CD4-positive, alpha-beta T cell treated with Interleukin-6 at 100 ng/mL for 8 hours (primary cell): Measurements from ENCODE around the gene SLC8B1.

Experiments
- DNase-seq: peaks from one replicate; pipeline ENCODE4 v3.0.0-alpha.2; 2020; ENCODE audit warnings: mixed read lengths, low spot score

Gene SLC8B1

GRCh38 chr12:113318900-113319628 lies 15.8 kb downstream of the SLC8B1 start:
- no peak for DNase-seq

GRCh38 chr12:113318046-113318656 lies 16.8 kb downstream of the SLC8B1 start:
- no peak for DNase-seq

GRCh38 chr12:113317122-113317521 lies 17.8 kb downstream of the SLC8B1 start:
- DNase-seq = no peak

- no peak for DNase-seq
Observed at GRCh38 chr12:113316155-113316554, 18.8 kb downstream of the SLC8B1 start.

GRCh38 chr12:113315358-113315757 lies 19.6 kb downstream of the SLC8B1 start:
- DNase-seq = no peak

- no peak for DNase-seq
Observed at GRCh38 chr12:113314121-113314529, 20.8 kb downstream of the SLC8B1 start.

- no peak for DNase-seq
Observed at GRCh38 chr12:113310489-113310888, 24.4 kb downstream of the SLC8B1 start.

GRCh38 chr12:113306382-113306781 lies 28.5 kb downstream of the SLC8B1 start:
- DNase-seq = no peak

GRCh38 chr12:113305281-113305856 lies 29.5 kb downstream of the SLC8B1 start:
- DNase-seq = no peak

GRCh38 chr12:113302886-113303640 lies 31.8 kb downstream of the SLC8B1 start:
- no peak for DNase-seq

- DNase-seq = no peak
Observed at GRCh38 chr12:113302466-113302865, 32.4 kb downstream of the SLC8B1 start.

- no peak for DNase-seq
Observed at GRCh38 chr12:113301811-113302210, 33.1 kb downstream of the SLC8B1 start.

GRCh38 chr12:113299619-113300237 lies 35.2 kb downstream of the SLC8B1 start:
- DNase-seq = no peak

- DNase-seq = no peak
Observed at GRCh38 chr12:113298861-113299545, 35.9 kb downstream of the SLC8B1 start.

GRCh38 chr12:113298472-113298817 lies 36.5 kb downstream of the SLC8B1 start:
- no peak for DNase-seq

- no peak for DNase-seq
Observed at GRCh38 chr12:113297621-113298471, 37.1 kb downstream of the SLC8B1 start.

- DNase-seq = no peak
Observed at GRCh38 chr12:113297214-113297587, 37.7 kb downstream of the SLC8B1 start.

GRCh38 chr12:113296557-113297213 lies 38.2 kb downstream of the SLC8B1 start:
- no peak for DNase-seq

- DNase-seq = no peak
Observed at GRCh38 chr12:113295886-113296556, 38.9 kb downstream of the SLC8B1 start.

- DNase-seq = no peak
Observed at GRCh38 chr12:113293100-113293499, 41.8 kb downstream of the SLC8B1 start.
